OCI-LY3 (cell line): ENCODE measurements around the gene MYCN.

ENCODE experiments used
- EZH2phosphoT487 ChIP-seq: fragments of 200-600 bp; shearing (Covaris generic); IDR thresholded peaks from 2 replicates; pipeline ENCODE4 v1.6.1; 2018; ENCODE audit warnings: antibody characterized with exemption, mixed run types, low read depth
- TF ChIP-seq, protein P1 (sequence below): fragments of 200-600, 300-600 bp; sonication (generic); IDR thresholded peaks from 2 replicates; pipeline ENCODE4 v1.5.1; 2014; ENCODE audit warnings: antibody characterized with exemption, low read length, low read depth

- TF ChIP-seq, protein P1, sequence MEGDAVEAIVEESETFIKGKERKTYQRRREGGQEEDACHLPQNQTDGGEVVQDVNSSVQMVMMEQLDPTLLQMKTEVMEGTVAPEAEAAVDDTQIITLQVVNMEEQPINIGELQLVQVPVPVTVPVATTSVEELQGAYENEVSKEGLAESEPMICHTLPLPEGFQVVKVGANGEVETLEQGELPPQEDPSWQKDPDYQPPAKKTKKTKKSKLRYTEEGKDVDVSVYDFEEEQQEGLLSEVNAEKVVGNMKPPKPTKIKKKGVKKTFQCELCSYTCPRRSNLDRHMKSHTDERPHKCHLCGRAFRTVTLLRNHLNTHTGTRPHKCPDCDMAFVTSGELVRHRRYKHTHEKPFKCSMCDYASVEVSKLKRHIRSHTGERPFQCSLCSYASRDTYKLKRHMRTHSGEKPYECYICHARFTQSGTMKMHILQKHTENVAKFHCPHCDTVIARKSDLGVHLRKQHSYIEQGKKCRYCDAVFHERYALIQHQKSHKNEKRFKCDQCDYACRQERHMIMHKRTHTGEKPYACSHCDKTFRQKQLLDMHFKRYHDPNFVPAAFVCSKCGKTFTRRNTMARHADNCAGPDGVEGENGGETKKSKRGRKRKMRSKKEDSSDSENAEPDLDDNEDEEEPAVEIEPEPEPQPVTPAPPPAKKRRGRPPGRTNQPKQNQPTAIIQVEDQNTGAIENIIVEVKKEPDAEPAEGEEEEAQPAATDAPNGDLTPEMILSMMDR: no peak
- no peak for TF ChIP-seq EZH2phosphoT487
These were observed 521 bp downstream of the MYCN start for GRCh38 chr2:15940661-15941480.
